Stimulated activated CD4-positive, alpha-beta T cell treated with anti-CD3 and anti-CD28 coated beads, Interleukin-4, amount 100 ng/mL, for 1 hour (primary cell): ENCODE data around the gene SKAP1.
"Not testable (repeated sequence)": the region's sequence is repeated elsewhere in the genome, so short reads cannot be mapped to it uniquely, and the experiment has no call there.

ENCODE experiments used
- DNase-seq: peaks from one replicate; pipeline ENCODE4 v3.0.0-alpha.2; 2020

SKAP1 gene

GRCh38 chr17:48194097-48194550, 235.9 kb downstream of the SKAP1 start:
- no peak for DNase-seq

GRCh38 chr17:48192321-48192731, 237.7 kb downstream of the SKAP1 start:
- DNase-seq: no peak

- DNase-seq: no peak
These were observed 238.7 kb downstream of the SKAP1 start for GRCh38 chr17:48191362-48191761.

- no peak for DNase-seq
These were observed 239.1 kb downstream of the SKAP1 start for GRCh38 chr17:48190871-48191270.

- DNase-seq: no peak
These were observed 242.0 kb downstream of the SKAP1 start for GRCh38 chr17:48187872-48188608.

- DNase-seq: not testable (repeated sequence)
These were observed 243.7 kb downstream of the SKAP1 start for GRCh38 chr17:48186317-48186716.

GRCh38 chr17:48184721-48185120, 245.3 kb downstream of the SKAP1 start:
- no peak for DNase-seq

- no peak for DNase-seq
These were observed 248.4 kb downstream of the SKAP1 start for GRCh38 chr17:48181653-48182052.

- DNase-seq: no peak
These were observed 249.0 kb downstream of the SKAP1 start for GRCh38 chr17:48180842-48181629.

GRCh38 chr17:48179071-48179945, 250.7 kb downstream of the SKAP1 start:
- no peak for DNase-seq

GRCh38 chr17:48178317-48178716, 251.7 kb downstream of the SKAP1 start:
- no peak for DNase-seq

GRCh38 chr17:48177816-48178215, 252.2 kb downstream of the SKAP1 start:
- no peak for DNase-seq

GRCh38 chr17:48176471-48176855, 253.6 kb downstream of the SKAP1 start:
- DNase-seq: no peak

GRCh38 chr17:48175692-48176470, 254.1 kb downstream of the SKAP1 start:
- DNase-seq: no peak

GRCh38 chr17:48174833-48175523, 255.0 kb downstream of the SKAP1 start:
- DNase-seq: no peak

- DNase-seq: no peak
These were observed 256.6 kb downstream of the SKAP1 start for GRCh38 chr17:48173191-48173984.

GRCh38 chr17:48169926-48170325, 260.1 kb downstream of the SKAP1 start:
- DNase-seq: no peak

- no peak for DNase-seq
These were observed 266.2 kb downstream of the SKAP1 start for GRCh38 chr17:48163809-48164208.

- DNase-seq: no peak
These were observed 267.0 kb downstream of the SKAP1 start for GRCh38 chr17:48162946-48163506.

GRCh38 chr17:48162306-48162934, 267.6 kb downstream of the SKAP1 start:
- DNase-seq: no peak
